K562 (cell line): ENCODE measurements around the gene AVPR1A. TPM values are rescaled to one million over a fixed set of nuclear protein-coding genes. Genes with fewer than 3 reads are reported as not detected.

Experiments
- E2F6 ChIP-seq, 2 experiments: IDR thresholded peaks; 2 replicates each; pipeline ENCODE4 v1.6.1; 2011; ENCODE audit warnings: borderline replicate concordance in 1 of 2, control low read depth in 1 of 2, low read depth in 1 of 2, low read length in 1 of 2, mild to moderate bottlenecking in 1 of 2, mixed read lengths in 1 of 2, moderate library complexity in 1 of 2; ENCODE audit not compliant: insufficient read depth in 1 of 2, insufficient read length in 1 of 2, poor library complexity in 1 of 2, severe bottlenecking in 1 of 2; ENCODE audit errors: extremely low read depth in 1 of 2
- EP300 ChIP-seq: IDR thresholded peaks from 2 replicates; pipeline ENCODE4 v1.6.1; 2012; ENCODE audit warnings: low read length, improper control_type of control experiment
- EWSR1 ChIP-seq: fragments of 450-650 bp; IDR thresholded peaks from 2 replicates; pipeline ENCODE4 v1.6.1; 2018; ENCODE audit warnings: borderline replicate concordance, mild to moderate bottlenecking, low read depth, moderate library complexity; ENCODE audit not compliant: partially characterized antibody
- GTF2B ChIP-seq: IDR thresholded peaks from 2 replicates; pipeline ENCODE4 v1.6.1; 2011; ENCODE audit not compliant: insufficient read length; ENCODE audit errors: extremely low read depth
- MLX ChIP-seq, 2 experiments: fragments of 450-650 bp in 1 of 2; sonication (generic) in 1 of 2; formaldehyde crosslinking; conservative IDR thresholded peaks; 2 replicates each; pipeline versions ENCODE4 v1.4.0 to v1.8.1; 2020 to 2022; ENCODE audit warnings: mild to moderate bottlenecking in 1 of 2, missing genetic modification reagents in 1 of 2
- SMAD1 ChIP-seq: fragments of 150-350 bp; IDR thresholded peaks from 2 replicates; pipeline ENCODE4 v1.6.1; 2014; ENCODE audit warnings: low read length, low read depth; ENCODE audit not compliant: partially characterized antibody
- SMAD2 ChIP-seq: fragments of 150-350 bp; IDR thresholded peaks from 2 replicates; pipeline ENCODE4 v1.6.1; 2014; ENCODE audit warnings: low read depth, mild to moderate bottlenecking, low read length
- SP2 ChIP-seq: IDR thresholded peaks from 2 replicates; pipeline ENCODE4 v1.6.1; 2011; ENCODE audit warnings: mild to moderate bottlenecking, low read depth, low read length, moderate library complexity; ENCODE audit not compliant: poor library complexity, severe bottlenecking; ENCODE audit errors: extremely low read depth
- ZNF507 ChIP-seq: conservative IDR thresholded peaks from 2 replicates; pipeline ENCODE4 v1.6.1; 2017; ENCODE audit warnings: missing genetic modification characterization, missing compliant biosample characterization
- polyA plus RNA-seq, 8 experiments: library from polyadenylated mRNA; depleted of rRNA in 4 of 8; stranded (reverse) in 5 of 8; unstranded in 3 of 8; fragments of >200 nt; fragmentation: Nextera tagmentation in 2 of 8; fragmentation: Illumina TruSeq in 1 of 8; extraction: Ambion mirVana in 2 of 8; extraction: Trizol in 1 of 8; gene quantifications; 2 replicates each; pipeline versions ENCODE4 v1.2.1 to v1.2.3, GENCODE V29; 2011 to 2014; ENCODE audit warnings: inconsistent platforms in 1 of 8, missing spikeins in 1 of 8
- total RNA-seq, 7 experiments: library from RNA; depleted of rRNA in 6 of 7; stranded (reverse); fragments of >200 nt in 6 of 7; fragmentation: Illumina TruSeq in 2 of 7; extraction: Trizol in 2 of 7; gene quantifications; 2 replicates each; pipeline versions ENCODE4 v1.2.1 to v1.2.3, GENCODE V29; 2011 to 2021; ENCODE audit warnings: low replicate concordance in 1 of 7

AVPR1A gene
- total and polyA plus RNA-seq, 9 of the 15 experiments (the other 6 are each of a cell fraction or from before 2014, with no cell fraction given) = under 0.01 to 0.04 (median 0.03) TPM; not detected in 3

- TF ChIP-seq GTF2B (no peak), SMAD2 (no peak), SMAD1 (no peak), E2F6 (IDR thresholded peaks at IDR 0.05; ENCODE audit: borderline replicate concordance in 1 of 2, extremely low read depth in 1 of 2, insufficient read depth in 1 of 2, insufficient read length in 1 of 2, low read depth in 1 of 2, low read length in 1 of 2, poor library complexity in 1 of 2, severe bottlenecking in 1 of 2) (no peak), ZNF507 (tag) (no peak), EWSR1 (no peak), MLX (CRISPR knock-in tag; conservative IDR thresholded peaks at IDR 0.05) (no peak), SP2 (no peak), EP300 (no peak)
Measured at GRCh38 chr12:63132201-63132600, 18.8 kb downstream of the AVPR1A start (continued).
